ENCODE results near the gene USP13. TPM values are rescaled to one million over a fixed set of nuclear protein-coding genes. Genes with fewer than 3 reads are reported as not detected.

The USP13 gene
- total RNA-seq, 1 experiment from 2014 or later: 22.7 TPM

DNA sequence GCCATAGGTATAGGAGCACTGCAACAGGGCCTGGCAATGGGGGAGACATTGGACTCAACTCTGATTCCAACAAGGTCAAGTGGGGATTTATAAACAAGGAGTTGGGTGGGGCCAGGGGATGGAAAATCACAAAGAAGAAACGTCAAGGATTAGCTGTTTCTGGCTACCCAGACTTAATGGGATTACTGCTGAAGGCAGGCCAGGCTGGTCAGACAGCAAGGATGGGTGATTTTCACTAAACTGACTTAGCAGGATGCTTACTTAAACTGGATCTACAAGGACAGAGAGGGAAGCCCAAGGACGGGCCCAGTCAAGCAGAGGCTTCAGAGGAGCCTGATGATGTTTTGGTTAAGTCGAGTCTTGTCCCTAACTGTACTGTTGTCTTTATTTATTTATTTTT lies 76.2 kb downstream of the USP13 start:
- H3K4me2 ChIP-seq (ENCODE audit: low read length): no peak overlapping the region
- H2AFZ ChIP-seq (ENCODE audit: low read depth, low read length, poor library complexity, severe bottlenecking): no peak overlapping the region
- no peak for DNase-seq (ENCODE audit: low read depth, low spot score)
- no peaks in the 10 kb centered on the region for H4K20me1 ChIP-seq (ENCODE audit: insufficient read depth)
- RAD21 ChIA-PET (ENCODE audit: low non-redundant PET in 1 of 2, low total read pairs in 2 of 2, uncharacterized antibody in 2 of 2, unreplicated experiment in 2 of 2): no interaction called here
- intact Hi-C loops (cut with micrococcal nuclease): no loop called here
- H3K36me3 ChIP-seq (ENCODE audit: control insufficient read depth in 1 of 2, insufficient read depth in 2 of 2, low read length in 2 of 2): peaks cover 0 to 8% of the 10 kb centered on the region in 2 experiments; a peak in 2 of 4 replicates
- no peaks in the 10 kb centered on the region for H3K79me2 ChIP-seq (ENCODE audit: insufficient read depth, low read length)
- H3K9me2 ChIP-seq (ENCODE audit: insufficient read depth): no peaks in the 10 kb centered on the region
- no peak overlapping the region for H3K4me3 ChIP-seq (replicated peaks in 1 of 2; ENCODE audit: low read depth in 1 of 2, low read length in 2 of 2)
- POLR2A ChIA-PET: no interaction called here
- TF ChIP-seq CEBPB (IDR thresholded peaks at IDR 0.05; ENCODE audit: low read depth) (no peak), RAD21 (IDR thresholded peaks at IDR 0.05; ENCODE audit: low read depth) (no peak), SP1 (IDR thresholded peaks at IDR 0.05; ENCODE audit: low read depth) (no peak)
- TF ChIP-seq, protein P1, sequence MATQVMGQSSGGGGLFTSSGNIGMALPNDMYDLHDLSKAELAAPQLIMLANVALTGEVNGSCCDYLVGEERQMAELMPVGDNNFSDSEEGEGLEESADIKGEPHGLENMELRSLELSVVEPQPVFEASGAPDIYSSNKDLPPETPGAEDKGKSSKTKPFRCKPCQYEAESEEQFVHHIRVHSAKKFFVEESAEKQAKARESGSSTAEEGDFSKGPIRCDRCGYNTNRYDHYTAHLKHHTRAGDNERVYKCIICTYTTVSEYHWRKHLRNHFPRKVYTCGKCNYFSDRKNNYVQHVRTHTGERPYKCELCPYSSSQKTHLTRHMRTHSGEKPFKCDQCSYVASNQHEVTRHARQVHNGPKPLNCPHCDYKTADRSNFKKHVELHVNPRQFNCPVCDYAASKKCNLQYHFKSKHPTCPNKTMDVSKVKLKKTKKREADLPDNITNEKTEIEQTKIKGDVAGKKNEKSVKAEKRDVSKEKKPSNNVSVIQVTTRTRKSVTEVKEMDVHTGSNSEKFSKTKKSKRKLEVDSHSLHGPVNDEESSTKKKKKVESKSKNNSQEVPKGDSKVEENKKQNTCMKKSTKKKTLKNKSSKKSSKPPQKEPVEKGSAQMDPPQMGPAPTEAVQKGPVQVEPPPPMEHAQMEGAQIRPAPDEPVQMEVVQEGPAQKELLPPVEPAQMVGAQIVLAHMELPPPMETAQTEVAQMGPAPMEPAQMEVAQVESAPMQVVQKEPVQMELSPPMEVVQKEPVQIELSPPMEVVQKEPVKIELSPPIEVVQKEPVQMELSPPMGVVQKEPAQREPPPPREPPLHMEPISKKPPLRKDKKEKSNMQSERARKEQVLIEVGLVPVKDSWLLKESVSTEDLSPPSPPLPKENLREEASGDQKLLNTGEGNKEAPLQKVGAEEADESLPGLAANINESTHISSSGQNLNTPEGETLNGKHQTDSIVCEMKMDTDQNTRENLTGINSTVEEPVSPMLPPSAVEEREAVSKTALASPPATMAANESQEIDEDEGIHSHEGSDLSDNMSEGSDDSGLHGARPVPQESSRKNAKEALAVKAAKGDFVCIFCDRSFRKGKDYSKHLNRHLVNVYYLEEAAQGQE (IDR thresholded peaks at IDR 0.05; ENCODE audit: low read depth): no peak
- ATAC-seq: no peak
- no peak overlapping the region for H3K9ac ChIP-seq (ENCODE audit: low read length)
- CTCF ChIA-PET: no interaction called here
- H3K27me3 ChIP-seq (ENCODE audit: insufficient read depth, low read length): no peaks in the 10 kb centered on the region
- H3K9me3 ChIP-seq (ENCODE audit: control insufficient read depth in 1 of 2, insufficient read depth in 1 of 2, low read depth in 1 of 2, low read length in 2 of 2): no peaks in the 10 kb centered on the region
- no peak overlapping the region for H3K27ac ChIP-seq (ENCODE audit: low read depth, low read length)
- peaks cover under 1 to 20% of the 10 kb centered on the region in 2 experiments; a peak in 3 of 4 replicates for H3K4me1 ChIP-seq (ENCODE audit: control insufficient read depth in 1 of 2, insufficient read depth in 2 of 2, low read length in 2 of 2)
- BruUV-seq (replicated peaks): no TSS peak

DNA sequence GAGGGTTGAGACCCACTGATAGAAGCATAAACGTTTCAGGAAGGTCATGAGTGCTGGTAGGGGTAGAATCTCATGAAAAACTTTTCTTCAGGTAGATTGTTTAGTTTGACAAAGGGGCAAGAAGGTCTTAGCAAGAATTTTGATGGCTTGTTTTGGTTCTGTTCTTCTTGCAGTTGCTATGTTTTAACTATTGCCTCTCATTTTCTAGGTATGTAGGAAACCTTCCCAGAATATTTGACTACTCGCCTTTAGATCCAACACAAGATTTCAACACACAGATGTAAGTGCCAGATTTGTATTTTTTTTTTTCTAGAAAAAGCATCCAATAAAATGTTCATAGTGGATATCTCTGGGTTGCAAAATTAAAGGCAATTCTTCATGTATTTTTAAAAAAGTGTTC lies 77.1 kb downstream of the USP13 start:
- DNase-seq (ENCODE audit: low read depth, low spot score) (no peak), ATAC-seq (no peak)
- Histone ChIP-seq H3K27me3 (ENCODE audit: insufficient read depth, low read length) (no peaks in the 10 kb centered on the region), H3K4me3 (replicated peaks in 1 of 2; ENCODE audit: low read depth in 1 of 2, low read length in 2 of 2) (no peak overlapping the region), H3K79me2 (ENCODE audit: insufficient read depth, low read length) (no peaks in the 10 kb centered on the region), H3K9me2 (ENCODE audit: insufficient read depth) (no peaks in the 10 kb centered on the region), H2AFZ (ENCODE audit: low read depth, low read length, poor library complexity, severe bottlenecking) (no peak overlapping the region), H3K27ac (ENCODE audit: low read depth, low read length) (no peak overlapping the region), H4K20me1 (ENCODE audit: insufficient read depth) (no peaks in the 10 kb centered on the region), H3K36me3 (ENCODE audit: control insufficient read depth in 1 of 2, insufficient read depth in 2 of 2, low read length in 2 of 2) (peaks cover 0 to 8% of the 10 kb centered on the region in 2 experiments; a peak in 2 of 4 replicates), H3K4me2 (ENCODE audit: low read length) (no peak overlapping the region), H3K9ac (ENCODE audit: low read length) (no peak overlapping the region), H3K4me1 (ENCODE audit: control insufficient read depth in 1 of 2, insufficient read depth in 2 of 2, low read length in 2 of 2) (peaks cover 9 to 28% of the 10 kb centered on the region in 2 experiments), H3K9me3 (ENCODE audit: control insufficient read depth in 1 of 2, insufficient read depth in 1 of 2, low read depth in 1 of 2, low read length in 2 of 2) (no peaks in the 10 kb centered on the region)
- CTCF ChIA-PET: no interaction called here
- no TSS peak for BruUV-seq (replicated peaks)
- RAD21 ChIA-PET (ENCODE audit: low non-redundant PET in 1 of 2, low total read pairs in 2 of 2, uncharacterized antibody in 2 of 2, unreplicated experiment in 2 of 2): no interaction called here
- intact Hi-C loops (cut with micrococcal nuclease): no loop called here
- POLR2A ChIA-PET: no interaction called here
- no peak for TF ChIP-seq YY1 (IDR thresholded peaks at IDR 0.05; ENCODE audit: extremely low read depth, insufficient replicate concordance, low read depth, low read length)
- no peak for TF ChIP-seq SIN3A (IDR thresholded peaks at IDR 0.05; ENCODE audit: low read depth)
- no peak for TF ChIP-seq CBX3 (IDR thresholded peaks at IDR 0.05; ENCODE audit: low read depth)
- no peak for TF ChIP-seq RAD21 (IDR thresholded peaks at IDR 0.05; ENCODE audit: low read depth)
- TF ChIP-seq CTCF (IDR thresholded peaks at IDR 0.05 in 2 of 3, conservative IDR thresholded peaks at IDR 0.05 in 1 of 3; ENCODE audit: borderline replicate concordance in 1 of 3, insufficient read depth in 1 of 3, low read depth in 2 of 3, low read length in 2 of 3): no peak
- TF ChIP-seq, protein P2, sequence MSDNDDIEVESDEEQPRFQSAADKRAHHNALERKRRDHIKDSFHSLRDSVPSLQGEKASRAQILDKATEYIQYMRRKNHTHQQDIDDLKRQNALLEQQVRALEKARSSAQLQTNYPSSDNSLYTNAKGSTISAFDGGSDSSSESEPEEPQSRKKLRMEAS (IDR thresholded peaks at IDR 0.05): no peak
- TF ChIP-seq TCF7L2 (IDR thresholded peaks at IDR 0.05; ENCODE audit: borderline replicate concordance, extremely low read depth, insufficient read depth, insufficient read length): no peak

All from HCT116 (cell line).